ELR (cell line): ENCODE data around the gene ERI3.
A peak's percentile ranks its signal among the peaks of the same experiment; 100 is the strongest.

ENCODE experiments used
- DNase-seq: peaks from one replicate; pipeline ENCODE4 v3.0.0-alpha.2; 2015; ENCODE audit warnings: low read depth

The ERI3 gene

DNA sequence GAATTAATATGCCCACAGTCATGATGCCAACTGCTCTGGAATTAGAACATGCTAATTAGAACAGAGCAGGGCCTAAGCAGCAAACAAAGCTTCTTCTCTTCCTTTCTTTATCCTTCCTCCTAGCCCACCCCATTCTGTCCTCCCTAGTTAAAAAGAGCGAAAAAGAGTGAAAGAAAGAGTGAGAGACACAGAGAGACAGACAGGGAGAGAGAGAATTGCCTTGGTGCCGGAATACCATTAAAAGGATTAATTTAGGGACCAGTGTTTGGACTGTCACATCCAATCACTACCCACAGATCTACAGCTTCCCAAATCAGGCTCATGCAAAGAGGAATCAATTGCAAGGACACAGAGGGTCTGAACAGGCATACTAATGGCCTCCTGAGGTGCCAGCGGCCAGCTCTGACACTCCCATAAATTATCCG, 7.0 kb downstream of the ERI3 start:
- no peak for DNase-seq

DNA sequence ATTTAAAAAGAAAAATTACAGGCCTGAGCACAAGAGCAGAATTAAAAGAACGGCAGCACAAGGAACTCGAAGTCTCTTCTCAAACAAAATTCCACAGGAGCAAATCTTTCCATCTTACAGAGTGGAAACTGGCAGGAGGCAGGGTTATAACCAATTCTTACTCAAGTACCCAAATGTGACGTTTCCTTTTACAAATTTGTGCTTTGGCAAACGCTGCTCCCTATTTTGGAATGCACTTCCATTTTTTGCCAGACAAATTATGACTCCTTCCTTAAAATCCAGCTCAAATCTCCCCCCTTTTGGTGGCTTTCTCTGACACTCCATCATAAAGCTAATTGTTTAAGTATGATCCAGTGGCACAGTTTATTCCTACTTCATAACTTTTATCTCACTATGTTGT, 7.8 kb downstream of the ERI3 start:
- DNase-seq = no peak

DNA sequence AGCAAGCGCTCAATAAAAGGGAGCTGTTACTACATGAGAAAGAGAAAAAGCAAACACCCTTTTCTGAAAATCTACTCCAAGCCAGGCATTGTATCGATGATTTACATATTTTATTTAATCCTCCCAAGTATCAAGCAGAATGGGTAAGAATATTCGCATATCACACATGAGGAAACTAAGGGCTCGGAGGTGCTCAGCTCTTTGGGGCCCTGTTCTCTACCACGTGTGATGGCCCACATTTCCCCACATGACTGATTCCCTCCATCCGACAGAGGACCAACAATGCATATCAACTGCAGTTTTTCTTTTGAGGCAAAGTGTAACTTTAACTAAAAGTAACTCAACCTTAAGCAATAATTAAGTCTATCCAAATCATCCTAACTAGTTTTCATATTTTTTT, 8.2 kb downstream of the ERI3 start:
- DNase-seq = no peak

DNA sequence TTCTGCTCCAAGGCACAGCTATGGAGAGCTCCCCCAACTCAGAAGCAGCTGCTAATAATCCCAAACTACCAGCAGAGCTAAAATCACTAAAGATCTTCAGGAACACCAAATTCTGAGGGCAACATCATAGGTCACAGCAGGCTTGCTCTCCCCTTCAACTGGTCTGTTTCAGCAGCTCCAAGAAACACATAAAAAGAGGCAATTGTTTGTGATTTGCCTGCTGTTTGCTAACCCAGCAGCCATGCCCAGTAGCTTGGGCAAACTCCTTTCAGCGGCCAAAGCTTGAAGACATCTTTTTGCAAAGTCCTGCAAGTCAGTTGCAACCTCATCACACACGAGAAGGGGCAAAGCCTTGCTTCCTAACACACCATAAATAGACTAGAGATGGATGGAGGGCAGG, 8.9 kb downstream of the ERI3 start:
- DNase-seq = no peak

DNA sequence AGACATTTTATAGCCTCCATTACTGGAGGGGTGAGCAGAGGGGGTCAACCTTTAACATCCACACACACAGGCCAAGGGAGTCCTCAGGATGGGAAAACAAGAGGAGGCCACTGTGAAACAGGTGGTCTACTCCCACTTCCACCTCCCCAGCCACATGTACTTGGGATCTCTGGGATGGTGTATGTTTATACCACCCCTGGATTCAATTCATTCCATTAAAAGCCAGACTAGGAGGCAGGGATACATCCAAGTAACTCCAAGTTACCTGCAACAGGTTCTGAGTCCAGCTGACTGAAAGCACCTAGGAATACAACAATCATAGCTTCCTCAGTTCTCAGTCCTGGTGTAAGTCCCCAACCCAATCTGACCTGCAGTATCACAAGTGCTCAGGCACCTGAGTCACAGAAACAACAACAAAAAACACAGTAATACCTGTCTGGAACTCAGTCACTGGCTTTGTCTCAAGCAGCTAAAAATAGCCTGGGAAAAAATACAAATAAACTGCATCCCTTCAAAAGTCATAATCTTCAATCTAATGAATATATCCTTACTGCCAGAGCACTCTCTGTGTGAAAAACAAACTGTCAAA, 9.8 kb downstream of the ERI3 start:
- DNase-seq = no peak

DNA sequence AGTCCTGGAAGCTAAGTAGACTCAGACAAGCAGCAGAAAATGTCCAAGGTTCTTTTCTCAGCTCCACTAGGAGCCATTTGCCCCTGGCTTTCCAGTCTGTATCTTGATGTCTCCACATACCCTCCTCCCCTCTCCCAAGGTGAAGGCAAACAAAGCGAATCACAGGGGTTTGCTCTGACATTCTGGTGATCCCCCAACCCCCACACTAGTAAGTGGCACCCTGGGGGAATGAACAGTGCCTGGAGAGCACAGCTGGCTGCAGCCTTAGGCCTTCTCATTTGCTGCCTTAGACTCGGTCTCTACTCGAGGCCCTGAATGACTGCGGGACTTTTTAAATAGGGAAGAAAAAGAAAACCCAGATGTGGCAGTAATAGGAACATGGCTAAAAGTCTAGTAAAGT, 15.3 kb downstream of the ERI3 start:
- no peak for DNase-seq

DNA sequence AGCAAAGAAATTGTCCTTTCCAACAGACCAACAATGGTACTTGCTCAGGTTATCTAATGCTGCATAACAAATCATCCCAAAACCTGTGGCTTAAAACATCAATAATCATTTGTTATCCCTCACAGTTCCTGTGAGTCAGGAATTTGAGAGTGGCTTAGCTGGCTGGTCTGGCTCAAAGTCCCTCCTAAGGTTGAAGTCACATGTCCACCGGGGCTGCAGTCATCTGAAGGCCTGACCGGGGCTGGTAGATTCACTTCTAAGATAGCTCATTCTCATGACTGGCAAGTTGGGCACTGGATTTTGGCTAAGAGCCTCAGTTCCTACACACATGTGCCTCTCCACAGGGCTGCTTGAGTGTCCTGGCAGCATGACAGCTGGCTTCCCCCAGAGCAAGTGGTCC, 16.9 kb downstream of the ERI3 start:
- no peak for DNase-seq

DNA sequence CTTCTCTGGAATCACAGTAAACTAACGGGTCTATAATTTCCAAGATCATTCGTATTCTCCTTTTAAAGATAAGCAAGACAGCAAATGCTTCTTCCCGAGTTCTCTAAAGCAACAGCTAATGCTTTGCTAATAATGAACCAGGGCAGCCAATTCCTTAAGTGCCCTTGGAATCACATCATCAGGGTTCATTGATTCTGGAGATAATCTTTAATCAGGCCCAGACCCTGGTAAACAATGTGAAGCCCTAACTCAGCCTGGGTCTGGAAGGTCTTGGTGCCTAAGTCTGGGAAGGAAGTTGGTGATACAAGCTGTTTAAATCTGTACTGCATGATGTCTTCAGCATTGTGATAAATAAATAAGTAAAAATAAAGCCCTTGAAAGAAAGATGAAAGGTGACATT, 18.4 kb downstream of the ERI3 start:
- no peak for DNase-seq

DNA sequence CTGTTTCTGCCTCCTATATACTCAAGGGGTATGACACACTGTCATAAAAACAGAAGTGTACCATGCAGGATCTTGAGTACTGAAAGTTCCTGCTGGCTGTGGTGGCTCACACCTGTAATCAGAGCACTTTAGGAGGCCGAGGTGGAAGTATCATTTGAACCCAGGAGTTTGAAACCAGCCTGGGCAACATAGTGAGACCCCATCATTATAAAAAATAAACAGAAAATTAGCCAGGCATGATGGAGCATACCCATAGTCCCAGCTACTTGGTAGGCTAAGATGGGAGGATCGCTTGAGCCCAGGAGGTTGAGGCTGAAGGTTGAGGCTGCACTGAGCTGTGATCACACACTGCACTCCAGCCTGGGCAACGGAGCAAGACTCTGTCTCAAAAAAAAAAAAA, 20.1 kb downstream of the ERI3 start:
- DNase-seq = no peak

DNA sequence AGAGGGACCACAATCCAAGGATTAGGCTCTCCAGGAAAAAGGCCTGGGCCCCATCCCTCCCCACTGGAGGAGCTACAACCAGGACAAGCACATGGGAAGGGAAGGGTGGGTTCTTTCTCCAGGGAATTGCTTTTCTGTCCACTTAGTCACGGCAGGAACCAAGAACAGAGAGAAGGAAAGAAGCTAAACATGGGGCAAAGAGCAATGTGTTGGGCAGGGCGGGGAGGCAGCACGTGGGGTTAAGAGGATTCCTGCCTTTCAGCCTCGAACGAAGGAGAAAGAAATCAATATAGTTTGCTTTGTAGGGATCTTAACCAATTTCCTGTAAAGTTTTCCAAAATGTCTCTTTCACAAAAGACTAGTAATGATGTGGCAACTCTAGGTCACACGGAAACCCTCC, 21.7 kb downstream of the ERI3 start:
- no peak for DNase-seq

DNA sequence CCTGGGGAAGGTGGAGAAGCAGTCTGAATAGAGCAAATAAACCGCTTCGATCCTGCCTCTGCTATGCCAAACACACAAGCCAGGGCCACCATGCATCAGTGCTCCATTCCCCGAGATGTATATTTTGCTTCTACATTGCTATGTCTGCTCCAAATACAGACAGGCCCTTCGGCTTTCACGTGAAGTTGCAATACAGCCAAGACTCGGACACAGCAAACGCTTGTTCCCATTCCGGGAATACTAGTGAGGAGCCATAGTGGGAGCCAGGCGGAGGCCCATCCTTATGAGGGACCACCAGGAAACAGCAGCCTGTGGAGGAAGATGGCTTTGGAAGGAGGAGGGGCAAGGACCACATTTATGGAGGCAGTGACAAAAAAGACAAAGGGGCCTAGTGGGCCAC, 22.6 kb downstream of the ERI3 start:
- no peak for DNase-seq

DNA sequence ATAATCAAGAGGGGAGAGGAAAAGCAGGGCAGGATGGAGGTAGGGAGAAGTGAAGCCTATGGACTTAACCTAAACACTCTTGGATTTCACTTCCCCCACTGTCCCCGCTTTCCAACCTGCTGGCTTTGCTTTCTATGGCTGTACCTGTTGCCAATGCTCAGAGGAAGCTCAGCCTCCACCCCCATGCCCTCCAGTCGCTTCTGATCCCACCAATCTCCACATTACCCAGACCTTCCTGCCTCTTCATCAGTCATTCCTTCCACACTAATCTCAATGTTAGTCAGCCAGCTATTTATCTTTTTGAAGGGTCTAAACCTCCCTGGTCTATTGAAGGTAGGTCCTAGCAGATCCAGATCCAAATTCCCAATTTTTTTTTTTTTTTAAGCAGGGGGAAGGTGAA, 24.1 kb downstream of the ERI3 start:
- no peak for DNase-seq

DNA sequence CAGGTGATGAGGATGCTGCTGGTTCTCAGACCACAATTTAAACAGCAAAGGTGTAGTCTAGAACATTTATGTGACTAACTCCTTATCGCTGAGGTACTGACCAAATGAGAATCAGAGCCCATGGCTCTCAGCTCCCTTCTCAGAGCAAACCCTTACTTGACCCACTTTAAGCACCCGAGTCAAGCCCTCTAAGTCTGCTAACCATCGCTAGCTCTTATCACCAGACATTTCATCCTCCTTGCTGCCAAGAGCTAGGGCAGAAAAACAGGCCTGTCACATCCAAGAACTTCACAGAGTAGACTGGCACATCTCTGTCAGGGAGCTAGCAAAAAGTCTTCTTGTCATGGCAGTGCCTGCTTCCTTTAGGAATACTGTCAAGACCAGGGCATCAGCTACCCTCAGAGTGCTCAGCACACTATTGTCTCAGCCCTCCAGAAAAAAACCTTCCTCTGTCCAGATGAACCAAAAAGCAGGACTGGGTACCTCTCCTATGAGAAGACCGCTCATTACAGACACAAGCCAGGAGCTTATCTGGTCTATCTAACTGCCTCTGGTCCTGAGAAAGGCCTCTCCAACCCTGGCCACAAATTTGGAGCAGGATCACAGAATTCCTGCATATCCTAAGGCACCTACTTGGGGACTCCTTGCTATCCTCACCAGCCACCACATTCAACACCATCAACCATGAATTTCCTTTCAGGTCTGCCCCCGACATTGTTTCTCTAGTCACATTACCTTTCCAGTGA, 26.2 kb downstream of the ERI3 start:
- DNase-seq = no peak

DNA sequence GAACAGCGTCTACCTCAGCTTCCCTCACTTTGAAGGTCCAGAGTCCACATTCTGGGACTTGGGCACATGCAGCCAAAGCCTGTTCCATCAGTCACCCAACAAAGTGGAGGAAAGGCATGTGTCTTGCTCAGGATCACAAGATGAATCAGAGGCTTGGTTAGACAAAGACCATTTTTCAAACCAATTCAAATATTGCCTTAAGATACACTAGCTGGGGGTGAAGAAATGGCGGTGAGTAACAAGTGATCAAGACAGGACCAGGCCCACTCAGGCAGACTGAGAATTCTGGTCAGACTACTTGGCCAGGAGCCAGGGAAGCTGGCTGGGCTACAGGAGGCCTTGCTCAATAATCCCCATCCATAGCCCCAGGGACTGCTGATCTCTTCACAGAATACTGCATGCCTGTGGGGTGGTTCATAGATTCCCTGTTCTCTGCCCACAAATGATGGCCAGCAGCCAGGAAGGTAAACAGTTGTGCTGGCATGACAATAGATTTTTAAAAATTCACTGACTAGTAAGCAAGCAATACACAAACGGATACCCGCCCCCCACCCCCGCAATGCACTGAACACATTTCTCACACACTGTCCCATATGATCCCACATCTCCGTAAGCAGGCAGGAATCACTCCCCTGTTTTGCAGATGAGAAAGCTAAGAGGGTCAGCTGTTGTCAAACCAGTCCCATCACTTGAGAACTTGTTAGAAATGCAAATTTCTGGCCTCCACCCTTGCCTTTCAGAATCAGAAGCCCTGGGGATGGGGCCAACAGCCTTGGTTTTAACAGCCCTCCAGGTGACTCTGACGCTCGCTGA, 27.2 kb downstream of the ERI3 start:
- peak; percentile 100 for DNase-seq

DNA sequence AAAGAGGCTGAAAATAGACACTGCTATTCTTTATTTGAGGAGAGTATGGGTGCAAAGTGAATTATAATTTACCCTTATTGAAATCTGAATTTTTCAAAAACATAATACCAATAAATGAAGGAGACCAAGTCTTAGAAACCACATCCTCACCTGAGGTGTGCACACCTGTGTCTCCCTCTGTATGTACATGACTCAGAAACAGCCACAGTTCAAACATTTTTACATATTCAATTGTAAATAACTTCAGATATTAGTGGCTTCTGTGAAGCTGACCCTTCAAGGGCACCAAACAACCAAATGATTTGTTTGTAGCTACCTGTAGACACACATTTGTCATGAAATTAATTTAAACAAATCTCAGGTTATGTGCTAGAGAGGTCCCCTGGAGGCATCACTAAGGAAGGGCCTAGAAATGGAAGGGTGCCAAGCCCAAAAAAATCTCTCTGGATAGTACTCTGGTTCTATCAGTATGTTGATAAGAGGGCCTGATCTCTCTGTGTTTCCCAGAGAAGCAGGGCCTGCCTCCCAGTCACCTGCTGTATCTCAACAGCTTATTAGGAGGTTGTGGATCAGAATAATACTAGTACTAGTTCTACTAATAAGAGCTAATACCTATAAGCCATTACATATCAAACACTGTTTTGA, 28.1 kb downstream of the ERI3 start:
- DNase-seq = no peak

DNA sequence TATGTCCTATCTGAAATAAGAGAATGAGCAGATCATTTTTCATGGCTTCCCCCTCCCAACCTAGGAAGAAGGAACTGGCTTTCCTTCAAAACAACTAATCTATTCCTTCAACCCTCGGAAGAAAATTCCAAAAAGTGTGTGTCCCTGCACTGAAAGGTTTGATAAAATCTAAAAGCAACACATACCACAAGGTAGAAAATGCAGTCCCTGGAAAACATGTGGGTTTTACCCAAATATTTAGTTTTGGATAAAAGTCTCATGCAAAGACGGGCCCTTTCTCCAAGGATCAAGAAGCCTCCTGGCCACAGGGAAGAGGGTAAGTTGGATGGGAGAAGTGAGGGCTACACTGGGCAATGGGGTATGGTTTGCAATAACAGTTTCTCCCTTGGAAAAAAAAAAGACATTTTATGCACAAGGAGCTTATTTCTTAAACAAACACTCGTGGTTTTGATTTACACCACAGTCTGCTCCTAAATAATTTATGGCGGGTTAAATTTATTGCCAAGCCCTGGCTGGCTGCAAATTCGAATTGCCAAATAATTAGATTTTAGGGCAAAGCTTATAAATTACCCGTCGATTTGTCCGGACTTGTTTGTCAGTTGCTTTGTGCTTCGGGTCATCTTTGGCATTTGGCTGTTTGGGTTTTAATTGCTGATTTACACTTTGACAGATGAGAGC, 28.9 kb downstream of the ERI3 start:
- no peak for DNase-seq

DNA sequence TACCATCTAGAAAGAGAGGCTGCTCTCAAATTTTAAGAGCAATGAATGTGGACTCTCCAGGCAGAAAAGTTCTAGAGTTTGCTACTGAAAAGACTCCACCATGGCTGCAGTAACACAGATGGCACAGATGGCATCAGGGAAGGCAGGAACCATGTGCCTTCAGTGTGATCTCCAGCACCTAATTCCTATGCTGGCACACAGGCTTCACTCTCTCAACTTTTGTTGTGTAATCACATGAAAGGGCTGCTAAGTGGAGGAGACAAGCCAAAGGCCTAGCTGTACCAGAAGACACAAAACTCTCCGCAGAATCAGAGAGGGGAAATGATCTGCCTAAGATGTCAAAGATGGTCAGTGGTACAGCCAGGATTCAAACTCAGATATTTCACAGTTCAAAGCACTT, 31.1 kb downstream of the ERI3 start:
- DNase-seq = no peak

DNA sequence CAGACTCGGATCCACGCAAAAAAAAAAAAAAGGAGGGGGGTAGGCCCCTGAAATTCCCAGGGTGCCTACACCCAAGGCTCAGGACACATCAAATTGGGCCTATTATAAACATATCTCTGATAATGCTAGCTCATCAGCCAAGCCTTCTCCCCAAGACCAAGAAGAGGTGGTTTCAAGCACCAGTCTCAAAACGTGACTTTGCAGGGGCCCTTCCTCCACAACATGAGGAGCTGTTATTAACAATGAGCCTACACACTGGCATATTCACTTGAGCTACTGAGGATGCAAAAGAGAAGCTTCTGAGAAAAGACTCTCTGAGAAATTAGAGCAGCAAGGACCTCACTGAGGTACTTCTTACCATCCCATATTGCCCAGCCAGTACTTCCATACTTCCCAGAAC, 32.7 kb downstream of the ERI3 start:
- no peak for DNase-seq

DNA sequence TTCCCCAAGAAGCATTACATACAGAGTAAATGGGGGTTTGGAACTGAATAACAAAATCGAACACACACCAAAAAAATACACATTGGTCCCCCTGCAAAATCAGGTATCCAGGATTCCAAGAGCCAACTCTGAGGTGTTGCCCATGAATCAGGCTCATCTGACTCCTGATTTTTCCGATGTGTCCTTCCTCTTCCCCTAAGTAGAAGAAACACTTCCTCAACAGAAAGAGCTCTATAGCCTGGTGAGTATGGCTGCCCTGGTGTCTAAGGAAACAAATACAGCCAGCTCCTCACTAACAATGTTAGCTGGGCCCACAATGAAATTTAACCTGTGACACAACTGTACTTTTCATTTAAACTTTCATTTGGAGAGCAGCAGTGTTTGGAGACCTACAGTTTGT, 33.6 kb downstream of the ERI3 start:
- no peak for DNase-seq

DNA sequence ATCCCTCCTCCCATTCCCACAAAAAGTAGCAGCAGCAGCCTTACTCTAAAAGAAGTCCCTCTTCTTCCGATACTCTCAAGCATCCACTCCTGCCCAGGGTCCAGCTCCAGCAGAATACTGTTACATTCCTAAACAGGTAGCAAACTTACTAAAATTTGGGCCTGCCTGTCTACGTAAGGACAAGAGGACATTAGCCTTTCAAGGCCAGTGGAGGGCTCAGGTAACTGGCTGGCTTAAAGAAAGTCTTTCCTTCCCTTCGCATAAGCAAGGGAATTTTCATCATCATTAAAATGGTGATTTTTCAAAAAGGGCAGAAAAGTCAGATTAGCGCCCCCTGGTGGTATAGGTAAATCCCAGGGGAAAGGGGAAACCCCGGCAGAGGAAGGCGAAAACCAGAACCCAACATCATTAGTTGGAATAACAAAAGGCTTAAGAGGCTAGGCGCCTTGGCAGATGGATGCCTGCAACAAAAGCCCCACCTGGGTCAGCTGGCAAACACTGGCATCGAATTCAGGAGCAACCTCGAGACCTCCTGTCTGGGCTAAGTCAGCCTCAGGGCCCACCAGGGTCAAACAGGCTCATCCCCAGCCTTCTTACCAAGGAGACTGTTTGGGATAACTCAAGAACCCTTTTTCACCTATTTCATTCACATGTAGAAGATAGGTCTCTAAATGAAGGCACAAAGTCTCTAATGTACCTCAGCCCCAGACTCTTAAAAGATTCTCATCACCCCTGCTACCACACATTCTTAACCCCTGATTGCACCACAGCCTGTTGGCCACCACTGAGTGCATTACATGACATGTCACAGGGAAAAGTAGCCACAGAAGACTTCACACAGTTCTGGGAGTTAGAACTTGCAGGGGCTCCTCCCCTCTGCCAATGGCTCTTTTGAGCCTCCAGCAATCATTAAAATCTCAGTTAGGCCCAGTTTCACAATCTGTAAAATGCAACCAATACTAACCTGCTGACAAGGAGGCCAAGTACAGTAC, 36.7 kb downstream of the ERI3 start:
- DNase-seq = peak; percentile 71

DNA sequence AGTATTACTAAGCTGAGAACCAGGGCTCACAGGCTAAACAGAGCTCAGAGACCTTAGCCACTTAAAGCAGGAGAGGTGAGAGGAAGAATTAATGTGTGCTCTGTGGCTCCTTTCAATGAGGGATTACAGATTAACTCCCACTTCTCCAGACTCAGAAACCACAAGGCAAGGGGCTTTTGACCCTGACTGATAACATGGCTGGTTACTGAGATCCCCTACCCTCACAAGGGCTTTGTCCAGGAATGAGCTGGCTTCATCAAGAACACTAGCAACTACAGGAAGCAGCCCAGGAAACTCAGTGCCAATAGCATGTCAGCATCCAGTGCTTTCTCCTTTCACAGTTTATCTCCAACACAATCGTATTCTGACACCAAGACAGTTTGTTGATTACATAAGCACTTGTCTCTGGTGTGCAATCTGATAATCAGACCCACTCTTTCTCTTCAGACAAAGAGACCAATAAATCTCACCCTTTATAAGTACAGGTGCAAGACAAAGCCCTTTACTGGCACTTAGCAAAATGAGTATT, 38.8 kb downstream of the ERI3 start:
- DNase-seq = no peak
